K562 (cell line): ENCODE data around the gene C20orf173. TPM values are rescaled to one million over a fixed set of nuclear protein-coding genes. Genes with fewer than 3 reads are reported as not detected.

Experiments used
- CEBPG ChIP-seq, 3 experiments: fragments of 200-800 bp in 1 of 3; sonication (Bioruptor generic) in 1 of 3; sonication (generic) in 1 of 3; formaldehyde crosslinking in 1 of 3; IDR thresholded peaks in 2 of 3; conservative IDR thresholded peaks in 1 of 3; 2 replicates each; pipeline versions ENCODE4 v1.6.1 to v1.8.0; 2016 to 2022; ENCODE audit warnings: missing compliant biosample characterization in 2 of 3, missing genetic modification characterization in 2 of 3, mild to moderate bottlenecking in 1 of 3, missing genetic modification reagents in 1 of 3
- YBX1 ChIP-seq: fragments of 450-650 bp; IDR thresholded peaks from 2 replicates; pipeline ENCODE4 v1.7.1; 2016; ENCODE audit warnings: mild to moderate bottlenecking
- polyA plus RNA-seq, 8 experiments: library from polyadenylated mRNA; depleted of rRNA in 4 of 8; stranded (reverse) in 5 of 8; unstranded in 3 of 8; fragments of >200 nt; fragmentation: Nextera tagmentation in 2 of 8; fragmentation: Illumina TruSeq in 1 of 8; extraction: Ambion mirVana in 2 of 8; extraction: Trizol in 1 of 8; gene quantifications; 2 replicates each; pipeline versions ENCODE4 v1.2.1 to v1.2.3, GENCODE V29; 2011 to 2014; ENCODE audit warnings: inconsistent platforms in 1 of 8, missing spikeins in 1 of 8
- total RNA-seq, 7 experiments: library from RNA; depleted of rRNA in 6 of 7; stranded (reverse); fragments of >200 nt in 6 of 7; fragmentation: Illumina TruSeq in 2 of 7; extraction: Trizol in 2 of 7; gene quantifications; 2 replicates each; pipeline versions ENCODE4 v1.2.1 to v1.2.3, GENCODE V29; 2011 to 2021; ENCODE audit warnings: low replicate concordance in 1 of 7
- TF ChIP-seq, protein P1 (sequence below): fragments of 450-650 bp; IDR thresholded peaks from 2 replicates; pipeline ENCODE4 v1.6.1; 2016
- TF ChIP-seq, protein P2 (sequence below): fragments of 450-650 bp; IDR thresholded peaks from one replicate; pipeline ENCODE4 v1.6.1; 2018; ENCODE audit warnings: mild to moderate bottlenecking, moderate library complexity; ENCODE audit not compliant: partially characterized antibody
- TF ChIP-seq, protein P3 (sequence below): IDR thresholded peaks from 2 replicates; pipeline ENCODE4 v1.6.1; 2011; ENCODE audit warnings: borderline replicate concordance, low read depth, mild to moderate bottlenecking, moderate library complexity, low read length; ENCODE audit not compliant: insufficient read depth, poor library complexity, severe bottlenecking

C20orf173 gene
- total and polyA plus RNA-seq, 9 of the 15 experiments (the other 6 are each of a cell fraction or from before 2014, with no cell fraction given): not detected

DNA sequence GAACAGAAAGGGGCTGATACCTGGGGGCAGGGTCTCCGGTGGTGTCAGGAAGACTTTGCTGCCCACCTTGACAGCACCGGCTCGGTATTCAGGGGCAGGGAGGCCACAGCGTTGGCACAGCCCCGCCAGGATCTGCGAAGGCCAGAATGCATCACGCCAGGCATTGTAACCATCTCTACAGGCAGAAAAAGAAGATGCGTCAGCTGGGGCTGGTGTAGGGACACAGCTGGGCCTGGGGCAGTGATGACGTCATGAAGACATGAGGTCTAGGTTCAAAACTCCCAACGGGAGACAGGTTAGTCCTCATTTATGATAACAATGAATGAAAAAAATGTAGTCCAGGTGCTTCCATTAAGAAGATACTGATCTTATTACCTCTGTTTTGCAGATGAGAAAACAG is 34.4 kb upstream of the C20orf173 start (continued):
- TF ChIP-seq, protein P1, sequence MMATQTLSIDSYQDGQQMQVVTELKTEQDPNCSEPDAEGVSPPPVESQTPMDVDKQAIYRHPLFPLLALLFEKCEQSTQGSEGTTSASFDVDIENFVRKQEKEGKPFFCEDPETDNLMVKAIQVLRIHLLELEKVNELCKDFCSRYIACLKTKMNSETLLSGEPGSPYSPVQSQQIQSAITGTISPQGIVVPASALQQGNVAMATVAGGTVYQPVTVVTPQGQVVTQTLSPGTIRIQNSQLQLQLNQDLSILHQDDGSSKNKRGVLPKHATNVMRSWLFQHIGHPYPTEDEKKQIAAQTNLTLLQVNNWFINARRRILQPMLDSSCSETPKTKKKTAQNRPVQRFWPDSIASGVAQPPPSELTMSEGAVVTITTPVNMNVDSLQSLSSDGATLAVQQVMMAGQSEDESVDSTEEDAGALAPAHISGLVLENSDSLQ: no peak
- TF ChIP-seq, protein P2, sequence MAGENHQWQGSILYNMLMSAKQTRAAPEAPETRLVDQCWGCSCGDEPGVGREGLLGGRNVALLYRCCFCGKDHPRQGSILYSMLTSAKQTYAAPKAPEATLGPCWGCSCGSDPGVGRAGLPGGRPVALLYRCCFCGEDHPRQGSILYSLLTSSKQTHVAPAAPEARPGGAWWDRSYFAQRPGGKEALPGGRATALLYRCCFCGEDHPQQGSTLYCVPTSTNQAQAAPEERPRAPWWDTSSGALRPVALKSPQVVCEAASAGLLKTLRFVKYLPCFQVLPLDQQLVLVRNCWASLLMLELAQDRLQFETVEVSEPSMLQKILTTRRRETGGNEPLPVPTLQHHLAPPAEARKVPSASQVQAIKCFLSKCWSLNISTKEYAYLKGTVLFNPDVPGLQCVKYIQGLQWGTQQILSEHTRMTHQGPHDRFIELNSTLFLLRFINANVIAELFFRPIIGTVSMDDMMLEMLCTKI: no peak
- TF ChIP-seq, protein P3, sequence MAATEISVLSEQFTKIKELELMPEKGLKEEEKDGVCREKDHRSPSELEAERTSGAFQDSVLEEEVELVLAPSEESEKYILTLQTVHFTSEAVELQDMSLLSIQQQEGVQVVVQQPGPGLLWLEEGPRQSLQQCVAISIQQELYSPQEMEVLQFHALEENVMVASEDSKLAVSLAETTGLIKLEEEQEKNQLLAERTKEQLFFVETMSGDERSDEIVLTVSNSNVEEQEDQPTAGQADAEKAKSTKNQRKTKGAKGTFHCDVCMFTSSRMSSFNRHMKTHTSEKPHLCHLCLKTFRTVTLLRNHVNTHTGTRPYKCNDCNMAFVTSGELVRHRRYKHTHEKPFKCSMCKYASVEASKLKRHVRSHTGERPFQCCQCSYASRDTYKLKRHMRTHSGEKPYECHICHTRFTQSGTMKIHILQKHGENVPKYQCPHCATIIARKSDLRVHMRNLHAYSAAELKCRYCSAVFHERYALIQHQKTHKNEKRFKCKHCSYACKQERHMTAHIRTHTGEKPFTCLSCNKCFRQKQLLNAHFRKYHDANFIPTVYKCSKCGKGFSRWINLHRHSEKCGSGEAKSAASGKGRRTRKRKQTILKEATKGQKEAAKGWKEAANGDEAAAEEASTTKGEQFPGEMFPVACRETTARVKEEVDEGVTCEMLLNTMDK: no peak
- TF ChIP-seq YBX1 (no peak), CEBPG (CRISPR knock-in tag; IDR thresholded peaks at IDR 0.05) (no peak), CEBPG (tag; conservative IDR thresholded peaks at IDR 0.05 in 1 of 2, IDR thresholded peaks at IDR 0.05 in 1 of 2) (no peak)
